ENCODE results near the gene ACSM3. TPM values are rescaled to one million over a fixed set of nuclear protein-coding genes. Genes with fewer than 3 reads are reported as not detected.
"Not testable (repeated sequence)": the region's sequence is repeated elsewhere in the genome, so short reads cannot be mapped to it uniquely, and the experiment has no call there.

The ACSM3 gene
- total RNA-seq, 2 donors from 2014 or later: 1.6 to 1.8 TPM

- Histone ChIP-seq H3K4me3 (ENCODE audit: low read length) (no peak overlapping the region), H3K9me3 (ENCODE audit: control insufficient read depth, low read length) (no peaks in the 10 kb centered on the region), H3K4me1 (ENCODE audit: control insufficient read depth, insufficient read depth, low read length) (no peaks in the 10 kb centered on the region), H3K36me3 (ENCODE audit: control insufficient read depth, insufficient read depth, low read length) (no peaks in the 10 kb centered on the region), H3K27ac (ENCODE audit: low read depth, low read length) (no peak overlapping the region), H3K9ac (ENCODE audit: extremely low read depth, low read length, poor library complexity, severe bottlenecking) (no peak overlapping the region), H3K27me3 (ENCODE audit: control insufficient read depth, insufficient read depth, low read length, poor library complexity, severe bottlenecking) (peaks cover 18% of the 10 kb centered on the region)
- Mint-ChIP-seq H3K36me3 (ENCODE audit: low read depth) (no peaks in the 10 kb centered on the region), H3K4me1 (no peaks in the 10 kb centered on the region), H3K27ac (no peak overlapping the region), H3K4me3 (no peak overlapping the region), H3K27me3 (ENCODE audit: insufficient read depth) (peaks cover 18% of the 10 kb centered on the region), H3K9me3 (no peaks in the 10 kb centered on the region)
- TF ChIP-seq, protein P1, sequence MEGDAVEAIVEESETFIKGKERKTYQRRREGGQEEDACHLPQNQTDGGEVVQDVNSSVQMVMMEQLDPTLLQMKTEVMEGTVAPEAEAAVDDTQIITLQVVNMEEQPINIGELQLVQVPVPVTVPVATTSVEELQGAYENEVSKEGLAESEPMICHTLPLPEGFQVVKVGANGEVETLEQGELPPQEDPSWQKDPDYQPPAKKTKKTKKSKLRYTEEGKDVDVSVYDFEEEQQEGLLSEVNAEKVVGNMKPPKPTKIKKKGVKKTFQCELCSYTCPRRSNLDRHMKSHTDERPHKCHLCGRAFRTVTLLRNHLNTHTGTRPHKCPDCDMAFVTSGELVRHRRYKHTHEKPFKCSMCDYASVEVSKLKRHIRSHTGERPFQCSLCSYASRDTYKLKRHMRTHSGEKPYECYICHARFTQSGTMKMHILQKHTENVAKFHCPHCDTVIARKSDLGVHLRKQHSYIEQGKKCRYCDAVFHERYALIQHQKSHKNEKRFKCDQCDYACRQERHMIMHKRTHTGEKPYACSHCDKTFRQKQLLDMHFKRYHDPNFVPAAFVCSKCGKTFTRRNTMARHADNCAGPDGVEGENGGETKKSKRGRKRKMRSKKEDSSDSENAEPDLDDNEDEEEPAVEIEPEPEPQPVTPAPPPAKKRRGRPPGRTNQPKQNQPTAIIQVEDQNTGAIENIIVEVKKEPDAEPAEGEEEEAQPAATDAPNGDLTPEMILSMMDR (conservative IDR thresholded peaks at IDR 0.05): no peak
- whole genome bisulfite sequencing, 2 experiments (ENCODE audit: insufficient coverage in 1 of 2, insufficient read length in 1 of 2): 62 to 100% methylated on average over 1 of the region's 1 CpG
- no peak for DNase-seq
Measured at GRCh38 chr16:20753727-20754126, 10.1 kb upstream of the ACSM3 start.

DNA sequence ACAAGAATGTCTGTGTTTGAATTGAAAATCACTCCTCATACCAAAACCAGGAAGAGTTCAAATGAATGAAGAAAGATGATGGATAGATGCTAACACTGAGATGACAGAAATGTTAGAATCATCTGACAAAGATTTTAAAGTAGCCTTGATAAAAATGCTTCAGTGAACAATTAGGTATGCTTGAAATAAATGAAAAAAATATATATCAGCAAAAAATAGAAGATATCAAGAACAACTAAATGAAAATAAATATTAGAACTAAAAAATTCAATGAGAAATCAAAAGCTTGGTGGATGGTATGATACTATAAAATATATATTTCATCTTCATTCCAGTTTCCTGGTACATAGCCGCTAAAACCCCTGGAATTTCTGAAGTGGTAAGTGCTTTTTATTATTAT, 8.6 kb upstream of the ACSM3 start:
- no CpG with 5 or more reads among the region's 1 CpG for WGBS, 2 experiments (ENCODE audit: insufficient coverage in 1 of 2, insufficient read length in 1 of 2)
- Histone ChIP-seq H3K4me3 (ENCODE audit: low read length) (no peak overlapping the region), H3K27ac (ENCODE audit: low read depth, low read length) (no peak overlapping the region), H3K36me3 (ENCODE audit: control insufficient read depth, insufficient read depth, low read length) (no peaks in the 10 kb centered on the region), H3K27me3 (ENCODE audit: control insufficient read depth, insufficient read depth, low read length, poor library complexity, severe bottlenecking) (peaks cover 18% of the 10 kb centered on the region), H3K4me1 (ENCODE audit: control insufficient read depth, insufficient read depth, low read length) (no peaks in the 10 kb centered on the region), H3K9ac (ENCODE audit: extremely low read depth, low read length, poor library complexity, severe bottlenecking) (no peak overlapping the region), H3K9me3 (ENCODE audit: control insufficient read depth, low read length) (no peaks in the 10 kb centered on the region)
- TF ChIP-seq, protein P1 (conservative IDR thresholded peaks at IDR 0.05): no peak
- DNase-seq: no peak
- Mint-ChIP-seq H3K9me3 (no peaks in the 10 kb centered on the region), H3K27me3 (ENCODE audit: insufficient read depth) (peaks cover 15% of the 10 kb centered on the region), H3K36me3 (ENCODE audit: low read depth) (no peaks in the 10 kb centered on the region), H3K4me3 (no peak overlapping the region), H3K27ac (no peak overlapping the region), H3K4me1 (no peaks in the 10 kb centered on the region)

DNA sequence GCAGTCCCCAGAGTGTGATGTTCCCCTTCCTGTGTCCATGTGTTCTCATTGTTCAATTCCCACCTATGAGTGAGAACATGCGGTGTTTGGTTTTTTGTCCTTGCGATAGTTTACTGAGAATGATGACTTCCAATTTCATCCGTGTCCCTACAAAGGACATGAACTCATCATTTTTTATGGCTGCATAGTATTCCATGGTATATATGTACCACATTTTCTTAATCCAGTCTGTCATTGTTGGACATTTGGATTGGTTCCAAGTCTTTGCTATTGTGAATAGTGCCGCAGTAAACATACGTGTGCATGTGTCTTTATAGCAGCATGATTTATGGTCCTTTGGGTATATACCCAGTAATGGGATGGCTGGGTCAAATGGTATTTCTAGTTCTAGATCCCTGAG, 8.0 kb upstream of the ACSM3 start:
- not testable (repeated sequence) for H3K27ac ChIP-seq (ENCODE audit: low read depth, low read length); H3K4me3 ChIP-seq (ENCODE audit: low read length); H3K9me3 Mint-ChIP-seq; H3K4me1 ChIP-seq (ENCODE audit: control insufficient read depth, insufficient read depth, low read length); H3K36me3 Mint-ChIP-seq (ENCODE audit: low read depth); H3K9ac ChIP-seq (ENCODE audit: extremely low read depth, low read length, poor library complexity, severe bottlenecking); H3K4me1 Mint-ChIP-seq; DNase-seq; H3K9me3 ChIP-seq (ENCODE audit: control insufficient read depth, low read length); H3K36me3 ChIP-seq (ENCODE audit: control insufficient read depth, insufficient read depth, low read length); H3K27ac Mint-ChIP-seq; H3K4me3 Mint-ChIP-seq
- peaks cover 13% of the 10 kb centered on the region for H3K27me3 Mint-ChIP-seq (ENCODE audit: insufficient read depth)
- no CpG with 5 or more reads among the region's 5 CpGs for WGBS, 2 experiments (ENCODE audit: insufficient coverage in 1 of 2, insufficient read length in 1 of 2)
- peaks cover 18% of the 10 kb centered on the region for H3K27me3 ChIP-seq (ENCODE audit: control insufficient read depth, insufficient read depth, low read length, poor library complexity, severe bottlenecking)

DNA sequence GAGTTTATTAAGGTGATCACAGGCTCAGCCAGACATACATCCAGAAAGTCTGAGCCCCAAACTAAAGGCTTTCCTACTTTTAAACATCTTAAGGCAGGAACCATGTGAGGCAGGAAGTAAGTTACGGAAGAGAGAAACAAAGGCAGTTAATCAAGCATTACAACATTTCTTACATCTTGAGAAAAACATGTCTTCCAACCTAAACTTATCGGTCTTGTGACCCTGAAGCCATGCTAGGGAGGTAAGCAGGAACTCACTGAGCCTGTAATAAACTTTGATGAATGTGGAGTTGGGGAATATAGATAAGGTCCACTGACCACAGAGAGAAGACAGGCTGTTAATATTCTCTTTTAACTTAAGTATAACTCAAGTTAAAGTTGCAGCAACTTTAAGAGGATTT, 3.5 kb upstream of the ACSM3 start:
- no peak for DNase-seq
- 92% methylated on average over 2 of the region's 2 CpGs; no CpG with 5 or more reads in 1 of the 2 experiments for WGBS, 2 experiments (ENCODE audit: insufficient coverage in 1 of 2, insufficient read length in 1 of 2)
- H3K9me3 Mint-ChIP-seq: peaks cover 18% of the 10 kb centered on the region

More for the DNA sequence above, 3.5 kb upstream of the ACSM3 start:
- H3K27me3 ChIP-seq (ENCODE audit: control insufficient read depth, insufficient read depth, low read length, poor library complexity, severe bottlenecking): no peaks in the 10 kb centered on the region
- peaks cover 6% of the 10 kb centered on the region for H3K9me3 ChIP-seq (ENCODE audit: control insufficient read depth, low read length)
- no peak overlapping the region for H3K4me3 ChIP-seq (ENCODE audit: low read length)
- H3K36me3 ChIP-seq (ENCODE audit: control insufficient read depth, insufficient read depth, low read length): no peaks in the 10 kb centered on the region
- TF ChIP-seq, protein P1 (conservative IDR thresholded peaks at IDR 0.05): no peak
- H3K27ac ChIP-seq (ENCODE audit: low read depth, low read length): no peak overlapping the region
- no peaks in the 10 kb centered on the region for H3K4me1 ChIP-seq (ENCODE audit: control insufficient read depth, insufficient read depth, low read length)
- Mint-ChIP-seq H3K27ac (no peak overlapping the region), H3K4me3 (no peak overlapping the region), H3K4me1 (peaks cover 6% of the 10 kb centered on the region), H3K36me3 (ENCODE audit: low read depth) (no peaks in the 10 kb centered on the region), H3K27me3 (ENCODE audit: insufficient read depth) (peaks cover 2% of the 10 kb centered on the region)
- H3K9ac ChIP-seq (ENCODE audit: extremely low read depth, low read length, poor library complexity, severe bottlenecking): no peak overlapping the region

Data from endodermal cell (in vitro differentiated cells).